Measurements from ENCODE around the gene CNEP1R1. TPM values are rescaled to one million over a fixed set of nuclear protein-coding genes. Genes with fewer than 3 reads are reported as not detected.

CNEP1R1 gene
- total RNA-seq, 1 donor from 2014 or later = 28.4 TPM

GRCh38 chr16:50037662-50038220 is 12.7 kb downstream of the CNEP1R1 start:
- no peak for DNase-seq (ENCODE audit: low spot score, unreplicated experiment)
- H3K27me3 Mint-ChIP-seq = peaks cover 2% of the 10 kb centered on the region
- H3K9me3 Mint-ChIP-seq (ENCODE audit: low read depth) = no peaks in the 10 kb centered on the region
- no peak overlapping the region for H3K27ac Mint-ChIP-seq
- peaks cover 9% of the 10 kb centered on the region for H3K36me3 Mint-ChIP-seq (ENCODE audit: insufficient read depth)
- TF ChIP-seq CTCF (IDR thresholded peaks at IDR 0.05; ENCODE audit: unreplicated experiment) = no peak
- peaks cover 27% of the 10 kb centered on the region for H3K4me1 Mint-ChIP-seq (ENCODE audit: low read depth)
- no peak overlapping the region for H3K4me3 Mint-ChIP-seq (ENCODE audit: low read depth)

DNA sequence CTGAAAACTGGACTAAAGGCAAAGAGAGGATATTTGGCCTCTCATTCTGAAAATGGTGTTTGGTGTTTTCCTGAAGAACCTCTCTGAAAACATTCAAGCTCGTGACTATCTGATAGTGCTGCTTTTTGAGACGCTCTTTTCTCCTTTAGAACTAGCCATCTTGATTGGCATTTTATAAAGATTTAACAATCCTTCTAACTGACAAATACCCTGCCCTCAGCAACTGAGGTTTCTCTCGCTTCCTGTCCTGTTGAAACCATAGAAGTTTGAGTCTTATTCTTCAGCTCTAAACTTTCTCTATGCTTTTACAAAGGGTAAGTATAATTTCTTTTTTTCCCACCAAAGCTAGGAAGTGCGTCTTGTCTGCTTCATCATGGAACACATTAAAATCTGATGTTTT is 13.3 kb downstream of the CNEP1R1 start:
- Mint-ChIP-seq H3K4me1 (ENCODE audit: low read depth) (peaks cover 27% of the 10 kb centered on the region), H3K27me3 (peaks cover 7% of the 10 kb centered on the region), H3K9me3 (ENCODE audit: low read depth) (no peaks in the 10 kb centered on the region), H3K4me3 (ENCODE audit: low read depth) (no peak overlapping the region), H3K36me3 (ENCODE audit: insufficient read depth) (peaks cover 8% of the 10 kb centered on the region), H3K27ac (peak overlapping the region; percentile 78)
- TF ChIP-seq CTCF (IDR thresholded peaks at IDR 0.05; ENCODE audit: unreplicated experiment) = no peak
- DNase-seq (ENCODE audit: low spot score, unreplicated experiment) = no peak

DNA sequence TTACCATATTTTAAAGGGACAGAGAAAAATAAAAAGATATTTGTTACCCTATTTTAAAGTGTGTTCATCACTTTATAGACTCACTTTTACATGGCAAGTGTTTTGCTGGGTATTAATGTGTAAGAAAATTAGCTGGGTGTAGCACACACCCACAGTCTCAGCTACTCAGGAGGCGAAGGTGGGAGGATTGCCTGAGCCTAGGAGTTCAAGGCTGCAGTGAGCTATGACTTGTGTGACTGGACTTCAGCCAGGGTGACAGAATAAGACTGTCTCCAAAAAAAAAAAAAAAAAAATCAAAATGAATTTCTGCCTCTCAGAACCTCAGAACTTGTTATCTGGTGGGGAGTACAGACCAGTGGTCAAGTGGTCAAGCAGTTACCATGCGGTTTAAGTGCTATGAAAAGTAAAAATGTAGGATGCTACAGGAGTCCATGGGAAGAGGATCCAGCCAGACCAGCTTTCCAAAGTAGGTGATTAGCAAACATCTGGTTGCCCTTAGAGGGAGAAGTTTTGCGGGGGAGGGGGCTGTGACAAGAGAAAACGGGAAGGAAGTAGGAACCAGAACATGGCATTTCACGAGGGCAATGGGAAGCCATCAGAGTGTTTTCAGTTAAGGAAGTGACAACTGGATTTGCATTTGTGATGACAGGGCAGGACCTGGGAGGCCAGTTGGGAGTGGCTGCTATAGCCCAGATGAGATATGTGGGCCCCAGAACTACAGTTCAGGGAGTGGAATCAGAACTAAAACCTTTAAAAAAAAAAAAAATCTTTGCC is 13.9 kb downstream of the CNEP1R1 start:
- Mint-ChIP-seq H3K4me1 (ENCODE audit: low read depth) (peaks cover 28% of the 10 kb centered on the region), H3K27ac (peak overlapping the region; percentile 23), H3K4me3 (ENCODE audit: low read depth) (no peak overlapping the region), H3K36me3 (ENCODE audit: insufficient read depth) (peaks cover 7% of the 10 kb centered on the region), H3K9me3 (ENCODE audit: low read depth) (no peaks in the 10 kb centered on the region), H3K27me3 (peaks cover 9% of the 10 kb centered on the region)
- no peak for DNase-seq (ENCODE audit: low spot score, unreplicated experiment)
- TF ChIP-seq CTCF (IDR thresholded peaks at IDR 0.05; ENCODE audit: unreplicated experiment) = no peak

GRCh38 chr16:50040018-50040417 is 15.0 kb downstream of the CNEP1R1 start:
- H3K27me3 Mint-ChIP-seq = peaks cover 9% of the 10 kb centered on the region
- DNase-seq (ENCODE audit: low spot score, unreplicated experiment) = no peak
- peak overlapping the region; percentile 44 for H3K27ac Mint-ChIP-seq
- peaks cover 25% of the 10 kb centered on the region for H3K4me1 Mint-ChIP-seq (ENCODE audit: low read depth)
- H3K9me3 Mint-ChIP-seq (ENCODE audit: low read depth) = no peaks in the 10 kb centered on the region
- H3K36me3 Mint-ChIP-seq (ENCODE audit: insufficient read depth) = peaks cover 2% of the 10 kb centered on the region
- TF ChIP-seq CTCF (IDR thresholded peaks at IDR 0.05; ENCODE audit: unreplicated experiment) = no peak
- H3K4me3 Mint-ChIP-seq (ENCODE audit: low read depth) = no peak overlapping the region

- TF ChIP-seq CTCF (IDR thresholded peaks at IDR 0.05; ENCODE audit: unreplicated experiment) = no peak
- peaks cover 19% of the 10 kb centered on the region for H3K4me1 Mint-ChIP-seq (ENCODE audit: low read depth)
- peak overlapping the region; percentile 44 for H3K27ac Mint-ChIP-seq
These were observed 15.7 kb downstream of the CNEP1R1 start for GRCh38 chr16:50040710-50041109.

More at GRCh38 chr16:50040710-50041109, 15.7 kb downstream of the CNEP1R1 start:
- Mint-ChIP-seq H3K4me3 (ENCODE audit: low read depth) (no peak overlapping the region), H3K36me3 (ENCODE audit: insufficient read depth) (peaks cover under 1% of the 10 kb centered on the region), H3K9me3 (ENCODE audit: low read depth) (no peaks in the 10 kb centered on the region), H3K27me3 (peaks cover 9% of the 10 kb centered on the region)
- no peak for DNase-seq (ENCODE audit: low spot score, unreplicated experiment)

All from progenitor cell of endocrine pancreas (in vitro differentiated cells).